ENCODE data around the gene PASD1.

Gene PASD1

GRCh38 chrX:151676196-151676595 lies 112.7 kb downstream of the PASD1 start:
- no peak for TF ChIP-seq CTCF (IDR thresholded peaks at IDR 0.05)

GRCh38 chrX:151679798-151680402 lies 116.4 kb downstream of the PASD1 start:
- no peak for TF ChIP-seq CTCF (IDR thresholded peaks at IDR 0.05)

GRCh38 chrX:151680805-151681204 lies 117.3 kb downstream of the PASD1 start:
- TF ChIP-seq CTCF (IDR thresholded peaks at IDR 0.05), result peak; percentile 61

- no peak for TF ChIP-seq CTCF (IDR thresholded peaks at IDR 0.05)
Measured at GRCh38 chrX:151687635-151688034, 124.2 kb downstream of the PASD1 start.

GRCh38 chrX:151688695-151689094 lies 125.2 kb downstream of the PASD1 start:
- no peak for TF ChIP-seq CTCF (IDR thresholded peaks at IDR 0.05)

GRCh38 chrX:151692825-151693224 lies 129.3 kb downstream of the PASD1 start:
- no peak for TF ChIP-seq CTCF (IDR thresholded peaks at IDR 0.05)

- no peak for TF ChIP-seq CTCF (IDR thresholded peaks at IDR 0.05)
Measured at GRCh38 chrX:151694121-151694520, 130.6 kb downstream of the PASD1 start.

Data from LNCAP (cell line).